SJCRH30 (cell line): ENCODE data around the gene CERS1. TPM values are rescaled to one million over a fixed set of nuclear protein-coding genes. Genes with fewer than 3 reads are reported as not detected.

ENCODE experiments used
- total RNA-seq: library from RNA; depleted of rRNA; stranded (reverse); fragments of >200 nt; shearing (Covaris generic); gene quantifications from 2 replicates; pipeline ENCODE4 v1.2.3, GENCODE V29; 2014; rRNA removed

CERS1 gene
- total RNA-seq, 1 experiment from 2014 or later: 6.1 TPM

Other genes starting within 250 kb of the CERS1 start
- 2.4 and 3.5 TPM in 2 replicates for gene CRTC1, start 212.5 kb downstream of the CERS1 start, total RNA-seq
- not detected in 2 replicates for gene COMP, start 104.9 kb downstream of the CERS1 start, total RNA-seq
- 50.4 and 53.0 TPM in 2 replicates for gene UPF1, start 64.2 kb downstream of the CERS1 start, total RNA-seq
- 120 and 134 TPM in 2 replicates for gene COPE, start 23.2 kb upstream of the CERS1 start, total RNA-seq
- gene DDX49, start 23.6 kb upstream of the CERS1 start, total RNA-seq: 41.8 and 42.9 TPM in 2 replicates
- 23.9 and 28.1 TPM in 2 replicates for gene HOMER3, start 45.1 kb upstream of the CERS1 start, total RNA-seq
- 47.7 and 57.4 TPM in 2 replicates for gene SUGP2, start 137.4 kb upstream of the CERS1 start, total RNA-seq
- gene ARMC6, start 137.4 kb upstream of the CERS1 start, total RNA-seq: 48.6 and 55.6 TPM in 2 replicates
- gene SLC25A42, start 167.8 kb upstream of the CERS1 start, total RNA-seq: 6.8 and 8.0 TPM in 2 replicates
- 23.3 and 23.4 TPM in 2 replicates for gene TMEM161A, start 242.3 kb upstream of the CERS1 start, total RNA-seq